ENCODE measurements around the gene SRPK2. TPM values are rescaled to one million over a fixed set of nuclear protein-coding genes. Genes with fewer than 3 reads are reported as not detected.
"Not testable (repeated sequence)": the region's sequence is repeated elsewhere in the genome, so short reads cannot be mapped to it uniquely, and the experiment has no call there.

Gene SRPK2
- total RNA-seq, 1 experiment from 2014 or later: 58.2 TPM

DNA sequence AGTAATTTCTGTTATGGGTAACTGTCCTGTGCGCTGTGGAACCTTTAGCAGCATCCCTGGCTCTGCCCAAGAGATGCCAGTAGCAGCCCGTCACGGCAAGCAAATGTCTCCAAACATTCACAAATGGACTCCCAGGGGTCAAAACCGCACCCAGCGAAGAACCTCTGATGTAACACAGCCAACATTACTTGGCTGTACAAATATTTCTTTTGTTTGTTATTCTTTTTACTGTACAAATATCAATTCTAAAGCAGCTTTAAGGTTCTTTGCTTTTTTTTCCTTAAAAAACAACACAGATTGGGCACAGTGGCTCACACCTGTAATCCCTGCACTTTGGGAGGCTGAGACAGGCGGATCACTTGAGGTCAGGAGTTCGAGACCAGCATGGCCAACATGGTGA lies 192.2 kb downstream of the SRPK2 start:
- DNase-seq (ENCODE audit: low read depth, low spot score): no peak

GRCh38 chr7:105195891-105196290 lies 192.8 kb downstream of the SRPK2 start:
- BruUV-seq (replicated peaks): no TSS peak
- H3K36me3 ChIP-seq (ENCODE audit: control insufficient read depth, insufficient read depth, low read length): no peaks in the 10 kb centered on the region
- intact Hi-C loops (cut with micrococcal nuclease; ENCODE audit: unreplicated experiment) (no loop called here), in situ Hi-C loops (cut with HindIII; ENCODE audit: low pct_unique_long_range_greater_than_20kb, low sequenced_read_pairs) (no loop called here)
- no peaks in the 10 kb centered on the region for H3K27me3 ChIP-seq (ENCODE audit: control insufficient read depth, insufficient read depth, low read length)
- CTCF ChIA-PET: no interaction called here
- no peak overlapping the region for H3K27ac ChIP-seq (ENCODE audit: low read length)
- POLR2A ChIA-PET: no interaction called here
- no peak overlapping the region for H3K4me3 ChIP-seq (ENCODE audit: low read depth in 2 of 2, low read length in 2 of 2)
- 0 out of 2 replicates have a peak, but pooled peaks cover 4% of the 10 kb centered on the region for H3K4me1 ChIP-seq (ENCODE audit: control insufficient read depth, insufficient read depth, low read length)
- DNase-seq (ENCODE audit: low read depth, low spot score): no peak
- ATAC-seq: no peak
- H3K9me3 ChIP-seq (ENCODE audit: control insufficient read depth, insufficient read depth, low read depth, low read length): no peaks in the 10 kb centered on the region
- no peak for TF ChIP-seq TCF7L2 (IDR thresholded peaks at IDR 0.05; ENCODE audit: low read depth, low read length)
- TF ChIP-seq, protein P1, sequence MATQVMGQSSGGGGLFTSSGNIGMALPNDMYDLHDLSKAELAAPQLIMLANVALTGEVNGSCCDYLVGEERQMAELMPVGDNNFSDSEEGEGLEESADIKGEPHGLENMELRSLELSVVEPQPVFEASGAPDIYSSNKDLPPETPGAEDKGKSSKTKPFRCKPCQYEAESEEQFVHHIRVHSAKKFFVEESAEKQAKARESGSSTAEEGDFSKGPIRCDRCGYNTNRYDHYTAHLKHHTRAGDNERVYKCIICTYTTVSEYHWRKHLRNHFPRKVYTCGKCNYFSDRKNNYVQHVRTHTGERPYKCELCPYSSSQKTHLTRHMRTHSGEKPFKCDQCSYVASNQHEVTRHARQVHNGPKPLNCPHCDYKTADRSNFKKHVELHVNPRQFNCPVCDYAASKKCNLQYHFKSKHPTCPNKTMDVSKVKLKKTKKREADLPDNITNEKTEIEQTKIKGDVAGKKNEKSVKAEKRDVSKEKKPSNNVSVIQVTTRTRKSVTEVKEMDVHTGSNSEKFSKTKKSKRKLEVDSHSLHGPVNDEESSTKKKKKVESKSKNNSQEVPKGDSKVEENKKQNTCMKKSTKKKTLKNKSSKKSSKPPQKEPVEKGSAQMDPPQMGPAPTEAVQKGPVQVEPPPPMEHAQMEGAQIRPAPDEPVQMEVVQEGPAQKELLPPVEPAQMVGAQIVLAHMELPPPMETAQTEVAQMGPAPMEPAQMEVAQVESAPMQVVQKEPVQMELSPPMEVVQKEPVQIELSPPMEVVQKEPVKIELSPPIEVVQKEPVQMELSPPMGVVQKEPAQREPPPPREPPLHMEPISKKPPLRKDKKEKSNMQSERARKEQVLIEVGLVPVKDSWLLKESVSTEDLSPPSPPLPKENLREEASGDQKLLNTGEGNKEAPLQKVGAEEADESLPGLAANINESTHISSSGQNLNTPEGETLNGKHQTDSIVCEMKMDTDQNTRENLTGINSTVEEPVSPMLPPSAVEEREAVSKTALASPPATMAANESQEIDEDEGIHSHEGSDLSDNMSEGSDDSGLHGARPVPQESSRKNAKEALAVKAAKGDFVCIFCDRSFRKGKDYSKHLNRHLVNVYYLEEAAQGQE (IDR thresholded peaks at IDR 0.05; ENCODE audit: insufficient read depth in 1 of 2, low read depth in 2 of 2, low read length in 1 of 2): no peak
- TF ChIP-seq, protein P2, sequence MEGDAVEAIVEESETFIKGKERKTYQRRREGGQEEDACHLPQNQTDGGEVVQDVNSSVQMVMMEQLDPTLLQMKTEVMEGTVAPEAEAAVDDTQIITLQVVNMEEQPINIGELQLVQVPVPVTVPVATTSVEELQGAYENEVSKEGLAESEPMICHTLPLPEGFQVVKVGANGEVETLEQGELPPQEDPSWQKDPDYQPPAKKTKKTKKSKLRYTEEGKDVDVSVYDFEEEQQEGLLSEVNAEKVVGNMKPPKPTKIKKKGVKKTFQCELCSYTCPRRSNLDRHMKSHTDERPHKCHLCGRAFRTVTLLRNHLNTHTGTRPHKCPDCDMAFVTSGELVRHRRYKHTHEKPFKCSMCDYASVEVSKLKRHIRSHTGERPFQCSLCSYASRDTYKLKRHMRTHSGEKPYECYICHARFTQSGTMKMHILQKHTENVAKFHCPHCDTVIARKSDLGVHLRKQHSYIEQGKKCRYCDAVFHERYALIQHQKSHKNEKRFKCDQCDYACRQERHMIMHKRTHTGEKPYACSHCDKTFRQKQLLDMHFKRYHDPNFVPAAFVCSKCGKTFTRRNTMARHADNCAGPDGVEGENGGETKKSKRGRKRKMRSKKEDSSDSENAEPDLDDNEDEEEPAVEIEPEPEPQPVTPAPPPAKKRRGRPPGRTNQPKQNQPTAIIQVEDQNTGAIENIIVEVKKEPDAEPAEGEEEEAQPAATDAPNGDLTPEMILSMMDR (IDR thresholded peaks at IDR 0.05): no peak
- TF ChIP-seq SIN3A (IDR thresholded peaks at IDR 0.05; ENCODE audit: borderline replicate concordance, insufficient read depth, low read depth, low read length): no peak
- no peak for TF ChIP-seq POLR2AphosphoS5 (IDR thresholded peaks at IDR 0.05; ENCODE audit: low read depth, low read length)

More for the DNA sequence above, 192.2 kb downstream of the SRPK2 start:
- Histone ChIP-seq H3K36me3 (ENCODE audit: control insufficient read depth, insufficient read depth, low read length) (no peaks in the 10 kb centered on the region; the same call in 1 of the 2 replicates), H3K4me1 (ENCODE audit: control insufficient read depth, insufficient read depth, low read length) (0 out of 2 replicates have a peak, but pooled peaks cover 4% of the 10 kb centered on the region), H3K27ac (ENCODE audit: low read length) (no peak overlapping the region), H3K9me3 (ENCODE audit: control insufficient read depth, insufficient read depth, low read depth, low read length) (no peaks in the 10 kb centered on the region), H3K27me3 (ENCODE audit: control insufficient read depth, insufficient read depth, low read length) (no peaks in the 10 kb centered on the region), H3K4me3 (ENCODE audit: low read depth in 2 of 2, low read length in 2 of 2) (no peak overlapping the region)
- in situ Hi-C loops (cut with HindIII; ENCODE audit: low pct_unique_long_range_greater_than_20kb, low sequenced_read_pairs) (no loop called here), intact Hi-C loops (cut with micrococcal nuclease; ENCODE audit: unreplicated experiment) (no loop called here)
- CTCF ChIA-PET: no interaction called here
- no peak for ATAC-seq
- POLR2A ChIA-PET: no interaction called here
- no TSS peak for BruUV-seq (replicated peaks)
- TF ChIP-seq, protein P1 (IDR thresholded peaks at IDR 0.05; ENCODE audit: insufficient read depth in 1 of 2, low read depth in 2 of 2, low read length in 1 of 2): no peak
- TF ChIP-seq POLR2AphosphoS5 (IDR thresholded peaks at IDR 0.05; ENCODE audit: low read depth, low read length): no peak
- TF ChIP-seq, protein P2 (IDR thresholded peaks at IDR 0.05): no peak
- TF ChIP-seq TCF7L2 (IDR thresholded peaks at IDR 0.05; ENCODE audit: low read depth, low read length): no peak
- TF ChIP-seq SIN3A (IDR thresholded peaks at IDR 0.05; ENCODE audit: borderline replicate concordance, insufficient read depth, low read depth, low read length): no peak

DNA sequence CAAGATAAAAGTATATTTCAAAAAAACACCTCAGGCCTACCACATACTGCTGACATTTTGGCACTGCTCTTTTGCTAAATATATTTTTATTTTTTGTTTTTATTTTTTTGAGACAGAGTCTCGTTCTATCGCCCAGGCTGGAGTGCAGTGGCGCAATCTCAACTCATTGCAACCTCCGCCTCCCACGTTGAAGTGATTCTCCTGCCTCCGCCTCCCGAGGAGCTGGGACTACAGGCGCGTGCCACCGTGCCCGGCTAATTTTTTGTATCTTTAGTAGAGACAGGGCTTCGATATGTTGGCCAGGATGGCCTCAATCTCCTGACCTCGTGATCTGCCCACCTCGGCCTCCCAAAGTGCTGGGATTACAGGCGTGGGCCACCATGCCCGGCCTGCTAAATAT lies 193.8 kb downstream of the SRPK2 start:
- H3K9me3 ChIP-seq (ENCODE audit: control insufficient read depth, insufficient read depth, low read depth, low read length); H3K36me3 ChIP-seq (ENCODE audit: control insufficient read depth, insufficient read depth, low read length); CTCF ChIA-PET; H3K4me1 ChIP-seq (ENCODE audit: control insufficient read depth, insufficient read depth, low read length); H3K4me3 ChIP-seq (ENCODE audit: low read depth in 2 of 2, low read length in 2 of 2); BruUV-seq (replicated peaks); H3K27me3 ChIP-seq (ENCODE audit: control insufficient read depth, insufficient read depth, low read length); H3K27ac ChIP-seq (ENCODE audit: low read length); in situ Hi-C loops (cut with HindIII; ENCODE audit: low pct_unique_long_range_greater_than_20kb, low sequenced_read_pairs); DNase-seq (ENCODE audit: low read depth, low spot score); intact Hi-C loops (cut with micrococcal nuclease; ENCODE audit: unreplicated experiment); ATAC-seq: not testable (repeated sequence)
- POLR2A ChIA-PET: interaction anchor here (0.6 kb wide), 1 partner anchor 223 kb away, joined by 3 read pairs; no protein-coding TSS in a partner anchor
